T-helper 9 cell (primary cell): ENCODE measurements around the gene SH3BP2.

Experiments used
- DNase-seq: peaks from one replicate; pipeline ENCODE4 v3.0.0-alpha.2; 2020

SH3BP2 gene

GRCh38 chr4:2887343-2887742, 94.5 kb downstream of the SH3BP2 start:
- DNase-seq: no peak

- no peak for DNase-seq
Measured at GRCh38 chr4:2888886-2889285, 96.0 kb downstream of the SH3BP2 start.
